Liver (tissue), 9 donors: ENCODE results near the gene CLIP1. TPM values are rescaled to one million over a fixed set of nuclear protein-coding genes. Genes with fewer than 3 reads are reported as not detected.

Experiments used
- DNase-seq: peaks from one replicate; pipeline ENCODE4 v3.0.0-alpha.2; 2017; ENCODE audit warnings: low spot score
- H3K27ac ChIP-seq, 2 donors: one replicate each; pipeline ENCODE4 v1.7.0; 2013; ENCODE audit warnings: inconsistent platforms in 2 of 2, low read length in 2 of 2, control low read depth in 1 of 2, low read depth in 1 of 2, mild to moderate bottlenecking in 1 of 2
- H3K27me3 ChIP-seq, 4 donors: one replicate each; pipeline versions ENCODE4 v1.6.1 to v1.7.0; 2013; ENCODE audit warnings: low read length in 3 of 4, inconsistent platforms in 1 of 4, mild to moderate bottlenecking in 1 of 4, moderate library complexity in 1 of 4; ENCODE audit not compliant: control insufficient read depth in 4 of 4, insufficient read depth in 4 of 4
- H3K36me3 ChIP-seq, 4 donors: one replicate each; pipeline versions ENCODE4 v1.6.1 to v1.7.0; 2013; ENCODE audit warnings: low read length in 3 of 4, mild to moderate bottlenecking in 3 of 4, low read depth in 1 of 4, moderate library complexity in 1 of 4; ENCODE audit not compliant: control insufficient read depth in 4 of 4, insufficient read depth in 3 of 4
- H3K4me1 ChIP-seq, 4 donors: one replicate each; pipeline versions ENCODE4 v1.6.1 to v1.7.0; 2013; ENCODE audit warnings: low read length in 3 of 4, mild to moderate bottlenecking in 3 of 4, moderate library complexity in 1 of 4; ENCODE audit not compliant: control insufficient read depth in 4 of 4, insufficient read depth in 4 of 4
- H3K4me3 ChIP-seq, 3 donors: one replicate each; pipeline versions ENCODE4 v1.6.1 to v1.7.0; 2013; ENCODE audit warnings: low read length in 3 of 3, control low read depth in 1 of 3, low read depth in 1 of 3, mild to moderate bottlenecking in 1 of 3
- H3K9ac ChIP-seq, 2 donors: one replicate each; pipeline ENCODE4 v1.7.0; 2013; ENCODE audit warnings: low read length in 2 of 2, mild to moderate bottlenecking in 2 of 2, moderate library complexity in 2 of 2, control low read depth in 1 of 2, low read depth in 1 of 2
- H3K9me3 ChIP-seq, 4 donors: one replicate each; pipeline versions ENCODE4 v1.6.1 to v1.7.0; 2013; ENCODE audit warnings: low read length in 3 of 4; ENCODE audit not compliant: control insufficient read depth in 4 of 4
- ATF3 ChIP-seq: IDR thresholded peaks from 2 replicates; pipeline ENCODE4 v1.6.1; 2016; ENCODE audit warnings: antibody characterized with exemption
- CTCF ChIP-seq: fragments of 150-350 bp; IDR thresholded peaks from 2 replicates; pipeline ENCODE4 v1.5.1; 2017; ENCODE audit warnings: improper control_type of control experiment, low read depth, low read length; ENCODE audit not compliant: missing input control
- EGR1 ChIP-seq, 2 donors: IDR thresholded peaks; 2 replicates each; pipeline ENCODE4 v1.6.1; 2016 to 2018; ENCODE audit warnings: antibody characterized with exemption in 2 of 2, low read depth in 2 of 2
- FOXA1 ChIP-seq: IDR thresholded peaks from 2 replicates; pipeline ENCODE4 v1.6.1; 2016; ENCODE audit warnings: antibody characterized with exemption
- FOXA2 ChIP-seq: IDR thresholded peaks from 2 replicates; pipeline ENCODE4 v1.6.1; 2016; ENCODE audit warnings: antibody characterized with exemption
- GABPA ChIP-seq, 2 donors: IDR thresholded peaks in 1 of 2; conservative IDR thresholded peaks in 1 of 2; 2 replicates each; pipeline ENCODE4 v1.6.1; 2016; ENCODE audit warnings: antibody characterized with exemption in 2 of 2, mild to moderate bottlenecking in 1 of 2, moderate library complexity in 1 of 2
- HNF4A ChIP-seq, 2 donors: conservative IDR thresholded peaks; 2 replicates each; pipeline ENCODE4 v1.6.1; 2016; ENCODE audit warnings: antibody characterized with exemption in 2 of 2, mild to moderate bottlenecking in 2 of 2
- HNF4G ChIP-seq: IDR thresholded peaks from 2 replicates; pipeline ENCODE4 v1.6.1; 2016; ENCODE audit warnings: antibody characterized with exemption
- MAX ChIP-seq: IDR thresholded peaks from 2 replicates; pipeline ENCODE4 v1.6.1; 2016; ENCODE audit warnings: antibody characterized with exemption
- NR2F2 ChIP-seq: IDR thresholded peaks from 2 replicates; pipeline ENCODE4 v1.6.1; 2016; ENCODE audit warnings: antibody characterized with exemption
- RAD21 ChIP-seq, 2 donors: IDR thresholded peaks; 2 replicates each; pipeline ENCODE4 v1.6.1; 2016; ENCODE audit warnings: antibody characterized with exemption in 2 of 2, mild to moderate bottlenecking in 2 of 2
- REST ChIP-seq: IDR thresholded peaks from 2 replicates; pipeline ENCODE4 v1.6.1; 2016; ENCODE audit warnings: antibody characterized with exemption, mild to moderate bottlenecking
- RXRA ChIP-seq, 2 donors: IDR thresholded peaks; 2 replicates each; pipeline ENCODE4 v1.6.1; 2017 to 2018; ENCODE audit warnings: antibody characterized with exemption in 2 of 2, mild to moderate bottlenecking in 1 of 2
- SP1 ChIP-seq: IDR thresholded peaks from 2 replicates; pipeline ENCODE4 v1.6.1; 2018; ENCODE audit warnings: antibody characterized with exemption, mild to moderate bottlenecking
- TAF1 ChIP-seq: conservative IDR thresholded peaks from 2 replicates; pipeline ENCODE4 v1.6.1; 2016; ENCODE audit warnings: antibody characterized with exemption, mild to moderate bottlenecking
- YY1 ChIP-seq: IDR thresholded peaks from 2 replicates; pipeline ENCODE4 v1.6.1; 2016; ENCODE audit warnings: antibody characterized with exemption, mild to moderate bottlenecking
- ZBTB33 ChIP-seq: IDR thresholded peaks from 2 replicates; pipeline ENCODE4 v1.6.1; 2016; ENCODE audit warnings: antibody characterized with exemption
- WGBS: extraction: QIAGEN DNeasy Blood & Tissue Kit; methylation state at CpG from one replicate; pipeline ENCODE4 v1.1.7; 2013; 5-methylcytosine and 5-hydroxymethylcytosine counted together
- polyA plus RNA-seq, 2 donors: library from polyadenylated mRNA; stranded (reverse) in 1 of 2; unstranded in 1 of 2; fragments of 200-250 nt in 1 of 2; fragments of >200 nt in 1 of 2; fragmentation: Nextera tagmentation in 1 of 2; extraction: Ambion mirVana in 1 of 2; gene quantifications; one replicate each; pipeline versions ENCODE4 v1.2.1 to v1.2.3, GENCODE V29; 2013 to 2015
- total RNA-seq, 2 donors: library from RNA; depleted of rRNA; stranded (reverse); fragments of >200 nt; gene quantifications; one replicate each; pipeline ENCODE4 v1.2.3, GENCODE V29; 2014
- donor health status: healthy.
- donor health status: healthy.
- donor health status: healthy.
- donor health status: healthy.
- donor health status: healthy.

Gene CLIP1
- total and polyA plus RNA-seq, 4 donors, result 13.0 to 41.9 (median 26.0) TPM

- no peak overlapping the region for H3K27ac ChIP-seq
- no peaks in the 10 kb centered on the region for H3K27me3 ChIP-seq
- H3K9me3 ChIP-seq, result no peaks in the 10 kb centered on the region
- H3K9ac ChIP-seq, result no peak overlapping the region
- H3K4me3 ChIP-seq, result no peak overlapping the region
- 99% methylated on average over 1 of the region's 1 CpG for WGBS
- H3K36me3 ChIP-seq, result peaks cover 9 to 54% (median 38%) of the 10 kb centered on the region in 4 donors
- no peak for DNase-seq
- TF ChIP-seq ATF3 (no peak), RXRA (IDR thresholded peaks at IDR 0.05) (no peak), RAD21 (IDR thresholded peaks at IDR 0.05) (no peak), MAX (no peak), HNF4A (conservative IDR thresholded peaks at IDR 0.05) (no peak), TAF1 (no peak), CTCF (no peak), GABPA (IDR thresholded peaks at IDR 0.05 in 1 of 2, conservative IDR thresholded peaks at IDR 0.05 in 1 of 2) (no peak), REST (no peak), NR2F2 (no peak), YY1 (no peak), FOXA1 (no peak), ZBTB33 (no peak), EGR1 (IDR thresholded peaks at IDR 0.05; ENCODE audit: low read depth in 2 of 2) (no peak), HNF4G (no peak), SP1 (no peak)
- H3K4me1 ChIP-seq, result no peaks in the 10 kb centered on the region
Observed at GRCh38 chr12:122308811-122309210, 113.7 kb downstream of the CLIP1 start.

GRCh38 chr12:122306407-122306806 is 116.1 kb downstream of the CLIP1 start:
- no peak overlapping the region for H3K4me3 ChIP-seq
- no peak overlapping the region for H3K27ac ChIP-seq
- H3K9ac ChIP-seq, result no peak overlapping the region
- no peaks in the 10 kb centered on the region for H3K27me3 ChIP-seq
- H3K9me3 ChIP-seq, result no peaks in the 10 kb centered on the region
- DNase-seq, result no peak
- TF ChIP-seq RXRA (IDR thresholded peaks at IDR 0.05) (peak in 1 of 2 donors; percentile 41), HNF4G (peak; percentile 21), FOXA2 (no peak), CTCF (peak; percentile 34), NR2F2 (peak; percentile 98), RAD21 (IDR thresholded peaks at IDR 0.05) (peak; percentile 30 to 66), REST (no peak), HNF4A (conservative IDR thresholded peaks at IDR 0.05) (peak in 1 of 2 donors; percentile 64)
- H3K36me3 ChIP-seq, result peaks cover 8 to 53% (median 42%) of the 10 kb centered on the region in 4 donors
- no peaks in the 10 kb centered on the region for H3K4me1 ChIP-seq
- 61% methylated on average over 4 of the region's 4 CpGs for WGBS
